H1 (cell line): ENCODE data around the gene DOCK8. TPM values are rescaled to one million over a fixed set of nuclear protein-coding genes. Genes with fewer than 3 reads are reported as not detected.

Source experiments
- CEBPB ChIP-seq: IDR thresholded peaks from 2 replicates; pipeline ENCODE4 v1.6.1; 2012; ENCODE audit warnings: low read depth, low read length
- CHD2 ChIP-seq: IDR thresholded peaks from 2 replicates; pipeline ENCODE4 v1.6.1; 2012; ENCODE audit warnings: low read length, improper control_type of control experiment
- CHD7 ChIP-seq: fragments of 300-600 bp; sonication (generic); IDR thresholded peaks from 2 replicates; pipeline ENCODE4 v1.7.1; 2012; ENCODE audit warnings: low read length, moderate library complexity, mild to moderate bottlenecking, inconsistent platforms; ENCODE audit not compliant: insufficient replicate concordance
- CTBP2 ChIP-seq: IDR thresholded peaks from 2 replicates; pipeline ENCODE4 v1.7.0; 2011; ENCODE audit warnings: borderline replicate concordance, mild to moderate bottlenecking, moderate library complexity, mixed read lengths, low read length; ENCODE audit not compliant: insufficient read depth, insufficient read length
- POLR2A ChIP-seq, 2 experiments: IDR thresholded peaks; 1 replicate in 1 of 2; 2 replicates in 1 of 2; pipeline ENCODE4 v1.6.1; 2011; ENCODE audit warnings: low read depth in 2 of 2, low read length in 2 of 2, mild to moderate bottlenecking in 2 of 2; ENCODE audit errors: control extremely low read depth in 1 of 2
- SIX5 ChIP-seq: IDR thresholded peaks from 2 replicates; pipeline ENCODE4 v1.6.1; 2011; ENCODE audit warnings: mild to moderate bottlenecking, low read depth, low read length
- SUZ12 ChIP-seq: fragments of 200-600 bp; sonication (generic); IDR thresholded peaks from 2 replicates; pipeline ENCODE4 v1.6.1; 2012; ENCODE audit warnings: mild to moderate bottlenecking, inconsistent platforms, low read length, moderate library complexity, mixed read lengths
- polyA plus RNA-seq, 7 experiments: library from polyadenylated mRNA; depleted of rRNA in 3 of 7; stranded (reverse) in 5 of 7; unstranded in 2 of 7; fragments of >200 nt in 5 of 7; fragments of 200-250 nt in 2 of 7; gene quantifications; 1 replicate in 5 of 7; 2 replicates in 1 of 7; 4 replicates in 1 of 7; pipeline versions ENCODE4 v1.2.1 to v1.2.3, GENCODE V29; 2011 to 2013; ENCODE audit warnings: missing spikeins in 2 of 7, mixed read lengths in 2 of 7
- total RNA-seq: library from RNA; stranded (reverse); fragmentation: NEBNext Ultra II Directional; extraction: Animal tissue kit (Norgen Biotek cat#: 25700); gene quantifications from 2 replicates; pipeline ENCODE4 v1.2.1, GENCODE V29; 2021

DOCK8 gene
- total and polyA plus RNA-seq, 2 of the 8 experiments (the other 6 are each of a cell fraction or from before 2014, with no cell fraction given): 0.57 to 2.0 TPM

DNA sequence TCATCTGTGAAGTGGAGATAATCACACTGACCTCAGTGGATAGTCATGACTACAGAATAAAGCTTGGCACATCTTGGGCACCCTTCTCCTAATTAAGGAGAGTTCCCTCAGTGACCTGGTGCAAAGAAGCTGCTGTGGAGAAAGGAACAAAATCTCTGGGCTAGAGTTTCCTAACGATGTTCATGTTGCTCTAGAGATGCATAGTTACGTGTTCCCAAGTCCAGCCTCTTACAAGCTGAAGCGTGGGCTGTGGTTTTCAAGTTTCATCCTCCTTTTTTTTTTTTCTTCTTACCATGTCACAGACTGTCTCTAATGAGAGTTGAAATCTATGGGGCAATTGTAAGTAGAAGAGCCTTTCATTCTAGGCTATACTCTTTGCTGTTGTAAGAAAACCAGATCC is 113.8 kb downstream of the DOCK8 start (continued):
- TF ChIP-seq CHD7 (no peak), CTBP2 (no peak), SUZ12 (no peak), CEBPB (no peak), CHD2 (no peak), POLR2A (IDR thresholded peaks at IDR 0.05; ENCODE audit: control extremely low read depth in 1 of 2, low read depth in 2 of 2, low read length in 2 of 2) (no peak), SIX5 (no peak)
